CD14-positive monocyte (primary cell): ENCODE results near the gene RANBP1. TPM values are rescaled to one million over a fixed set of nuclear protein-coding genes. Genes with fewer than 3 reads are reported as not detected.

Source experiments
- DNase-seq, 3 donors: peaks; one replicate each; pipeline ENCODE4 v3.0.0-alpha.2; 2011 to 2022
- H2AFZ ChIP-seq: 2 replicates; pipeline ENCODE4 v1.6.0; 2012; ENCODE audit warnings: mild to moderate bottlenecking, low read depth, low read length, inconsistent platforms; ENCODE audit not compliant: insufficient read depth, poor library complexity, severe bottlenecking
- H3K27ac ChIP-seq, 2 donors: 1 replicate in 1 of 2; 2 replicates in 1 of 2; pipeline ENCODE4 v1.5.1; 2012 to 2013; ENCODE audit warnings: low read length in 2 of 2, control low read depth in 1 of 2, inconsistent platforms in 1 of 2, low read depth in 1 of 2, mild to moderate bottlenecking in 1 of 2
- H3K27me3 ChIP-seq, 2 donors: one replicate each; pipeline versions ENCODE4 v1.6.0 to v1.6.1; 2011 to 2013; ENCODE audit warnings: low read length in 2 of 2; ENCODE audit not compliant: control insufficient read depth in 2 of 2, insufficient read depth in 2 of 2
- H3K36me3 ChIP-seq, 2 donors: replicated peaks in 1 of 2; 1 replicate in 1 of 2; 2 replicates in 1 of 2; pipeline versions ENCODE4 v1.5.1 to v1.6.1; 2012 to 2013; ENCODE audit warnings: low read length in 2 of 2, control low read depth in 1 of 2, inconsistent platforms in 1 of 2, mild to moderate bottlenecking in 1 of 2; ENCODE audit not compliant: insufficient read depth in 2 of 2, control insufficient read depth in 1 of 2
- H3K4me1 ChIP-seq, 2 donors: 1 replicate in 1 of 2; 2 replicates in 1 of 2; pipeline versions ENCODE4 v1.5.1 to v1.6.1; 2012 to 2013; ENCODE audit warnings: low read length in 2 of 2, control low read depth in 1 of 2, inconsistent platforms in 1 of 2, mild to moderate bottlenecking in 1 of 2, moderate library complexity in 1 of 2; ENCODE audit not compliant: insufficient read depth in 2 of 2, control insufficient read depth in 1 of 2
- H3K4me2 ChIP-seq: replicated peaks from 2 replicates; pipeline ENCODE3; 2012; ENCODE audit warnings: low read length, moderate library complexity, mild to moderate bottlenecking; ENCODE audit not compliant: poor library complexity, severe bottlenecking; ENCODE audit errors: extremely low read depth
- H3K4me3 ChIP-seq, 3 experiments: fragments of 200-600 bp in 1 of 3; sonication (generic) in 1 of 3; replicated peaks in 1 of 3; 1 replicate in 2 of 3; 2 replicates in 1 of 3; pipeline ENCODE4 v1.5.1; 2011 to 2013; ENCODE audit warnings: low read length in 3 of 3, mild to moderate bottlenecking in 3 of 3, control low read depth in 2 of 3, low read depth in 2 of 3, inconsistent platforms in 1 of 3, moderate library complexity in 1 of 3
- H3K79me2 ChIP-seq: 2 replicates; pipeline ENCODE4 v1.6.0; 2012; ENCODE audit warnings: mild to moderate bottlenecking, control low read depth, inconsistent platforms, low read length, moderate library complexity; ENCODE audit not compliant: insufficient read depth
- H3K9ac ChIP-seq: 2 replicates; pipeline ENCODE4 v1.6.0; 2017; ENCODE audit warnings: low read length, mild to moderate bottlenecking; ENCODE audit not compliant: insufficient read depth, poor library complexity, severe bottlenecking
- H3K9me3 ChIP-seq, 2 donors: replicated peaks in 1 of 2; 1 replicate in 1 of 2; 2 replicates in 1 of 2; pipeline versions ENCODE4 v1.5.1 to v1.6.1; 2012 to 2013; ENCODE audit warnings: low read length in 2 of 2, control low read depth in 1 of 2; ENCODE audit not compliant: control insufficient read depth in 1 of 2, insufficient read depth in 1 of 2
- H4K20me1 ChIP-seq: 2 replicates; pipeline ENCODE4 v1.6.0; 2012; ENCODE audit warnings: mild to moderate bottlenecking, low read length, control low read depth, moderate library complexity; ENCODE audit not compliant: insufficient read depth
- H3K27ac Mint-ChIP-seq, 7 donors: one replicate each; pipeline ENCODE4 v1.8.0; 2020; ENCODE audit warnings: mild to moderate bottlenecking in 7 of 7, mixed read lengths in 7 of 7, moderate library complexity in 6 of 7, inconsistent platforms in 2 of 7
- H3K27me3 Mint-ChIP-seq, 3 donors: one replicate each; pipeline ENCODE4 v1.8.0; 2021 to 2022; ENCODE audit warnings: low read depth in 3 of 3, mild to moderate bottlenecking in 3 of 3, mixed read lengths in 3 of 3, moderate library complexity in 3 of 3, inconsistent platforms in 1 of 3
- H3K36me3 Mint-ChIP-seq, 2 donors: one replicate each; pipeline ENCODE4 v1.8.0; 2020; ENCODE audit warnings: mixed read lengths in 2 of 2, inconsistent platforms in 1 of 2, mild to moderate bottlenecking in 1 of 2
- H3K4me1 Mint-ChIP-seq: one replicate; pipeline ENCODE4 v1.8.0; 2020; ENCODE audit warnings: mild to moderate bottlenecking, mixed read lengths
- H3K4me3 Mint-ChIP-seq, 2 donors: one replicate each; pipeline ENCODE4 v1.8.0; 2020; ENCODE audit warnings: mild to moderate bottlenecking in 2 of 2, mixed read lengths in 2 of 2, moderate library complexity in 1 of 2
- H3K9me3 Mint-ChIP-seq, 7 donors: one replicate each; pipeline ENCODE4 v1.8.0; 2020 to 2022; ENCODE audit warnings: mixed read lengths in 7 of 7, mild to moderate bottlenecking in 6 of 7, moderate library complexity in 6 of 7, inconsistent platforms in 2 of 7
- WGBS: methylation state at CpG from one replicate; pipeline ENCODE4 v1.1.5; 2013; ENCODE audit warnings: missing lambda C conversion rate; ENCODE audit not compliant: insufficient coverage; 5-methylcytosine and 5-hydroxymethylcytosine counted together
- intact Hi-C, 2 donors: fragments of 100-400 bp; cut with micrococcal nuclease; formaldehyde crosslinking; loops; one replicate each; pipeline versions ENCODE4 v1.15.0 to v1.15.1; 2023
- polyA plus RNA-seq, 3 donors: library from polyadenylated mRNA; depleted of rRNA in 1 of 3; unstranded in 2 of 3; stranded (reverse) in 1 of 3; fragments of 300-500 nt in 2 of 3; fragments of >200 nt in 1 of 3; fragmentation: Illumina TruSeq in 2 of 3; gene quantifications; 1 replicate in 2 of 3; 2 replicates in 1 of 3; pipeline ENCODE4 v1.2.3, GENCODE V29; 2012 to 2021
- TF ChIP-seq, protein P1 (sequence below): fragments of 200-600 bp; IDR thresholded peaks from one replicate; pipeline ENCODE4 v1.8.0; 2022; ENCODE audit warnings: antibody characterized with exemption, mild to moderate bottlenecking

RANBP1 gene
- polyA plus RNA-seq, 3 donors = 45.0 to 52.3 (median 47.4) TPM

DNA sequence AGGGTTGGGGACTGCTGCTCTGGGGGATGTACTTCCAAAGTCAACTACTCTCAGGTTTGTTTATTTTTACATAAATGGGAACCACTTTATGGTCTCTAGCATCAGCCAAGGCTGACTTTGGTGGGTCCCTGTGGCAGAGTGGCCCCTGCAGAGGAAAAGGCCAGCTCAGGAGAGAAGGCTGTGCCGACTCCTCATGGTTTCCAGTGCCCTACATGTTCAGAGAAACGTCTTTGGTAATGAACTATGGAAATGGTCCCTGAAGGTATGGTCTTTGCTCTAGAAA, 12.7 kb downstream of the RANBP1 start:
- Mint-ChIP-seq H3K4me3 (no peak overlapping the region), H3K27me3 (no peaks in the 10 kb centered on the region), H3K27ac (peak overlapping the region in 1 of 7 donors; percentile 30), H3K9me3 (no peaks in the 10 kb centered on the region), H3K4me1 (peaks cover 13% of the 10 kb centered on the region), H3K36me3 (peaks cover 31 to 47% of the 10 kb centered on the region in 2 donors)
- Histone ChIP-seq H2AFZ (no peak overlapping the region), H3K27ac (peak overlapping the region in 1 of 2 donors; percentile 5), H3K4me3 (no peak overlapping the region), H3K79me2 (peaks cover 17% of the 10 kb centered on the region), H3K9me3 (no peaks in the 10 kb centered on the region), H3K4me2 (no peak overlapping the region), H3K36me3 (peaks cover 23 to 38% of the 10 kb centered on the region in 2 donors), H3K27me3 (no peaks in the 10 kb centered on the region), H3K4me1 (peaks cover 15 to 23% of the 10 kb centered on the region in 2 donors), H3K9ac (no peak overlapping the region), H4K20me1 (peaks cover 23% of the 10 kb centered on the region)
- intact Hi-C loops = loop anchor here in 1 of 2 donors (5.0 kb wide), 1 partner anchor 156 kb away; no protein-coding TSS in a partner anchor
- TF ChIP-seq, protein P1, sequence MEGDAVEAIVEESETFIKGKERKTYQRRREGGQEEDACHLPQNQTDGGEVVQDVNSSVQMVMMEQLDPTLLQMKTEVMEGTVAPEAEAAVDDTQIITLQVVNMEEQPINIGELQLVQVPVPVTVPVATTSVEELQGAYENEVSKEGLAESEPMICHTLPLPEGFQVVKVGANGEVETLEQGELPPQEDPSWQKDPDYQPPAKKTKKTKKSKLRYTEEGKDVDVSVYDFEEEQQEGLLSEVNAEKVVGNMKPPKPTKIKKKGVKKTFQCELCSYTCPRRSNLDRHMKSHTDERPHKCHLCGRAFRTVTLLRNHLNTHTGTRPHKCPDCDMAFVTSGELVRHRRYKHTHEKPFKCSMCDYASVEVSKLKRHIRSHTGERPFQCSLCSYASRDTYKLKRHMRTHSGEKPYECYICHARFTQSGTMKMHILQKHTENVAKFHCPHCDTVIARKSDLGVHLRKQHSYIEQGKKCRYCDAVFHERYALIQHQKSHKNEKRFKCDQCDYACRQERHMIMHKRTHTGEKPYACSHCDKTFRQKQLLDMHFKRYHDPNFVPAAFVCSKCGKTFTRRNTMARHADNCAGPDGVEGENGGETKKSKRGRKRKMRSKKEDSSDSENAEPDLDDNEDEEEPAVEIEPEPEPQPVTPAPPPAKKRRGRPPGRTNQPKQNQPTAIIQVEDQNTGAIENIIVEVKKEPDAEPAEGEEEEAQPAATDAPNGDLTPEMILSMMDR = no peak
- WGBS = 78% methylated on average over 2 of the region's 2 CpGs
- DNase-seq = no peak

DNA sequence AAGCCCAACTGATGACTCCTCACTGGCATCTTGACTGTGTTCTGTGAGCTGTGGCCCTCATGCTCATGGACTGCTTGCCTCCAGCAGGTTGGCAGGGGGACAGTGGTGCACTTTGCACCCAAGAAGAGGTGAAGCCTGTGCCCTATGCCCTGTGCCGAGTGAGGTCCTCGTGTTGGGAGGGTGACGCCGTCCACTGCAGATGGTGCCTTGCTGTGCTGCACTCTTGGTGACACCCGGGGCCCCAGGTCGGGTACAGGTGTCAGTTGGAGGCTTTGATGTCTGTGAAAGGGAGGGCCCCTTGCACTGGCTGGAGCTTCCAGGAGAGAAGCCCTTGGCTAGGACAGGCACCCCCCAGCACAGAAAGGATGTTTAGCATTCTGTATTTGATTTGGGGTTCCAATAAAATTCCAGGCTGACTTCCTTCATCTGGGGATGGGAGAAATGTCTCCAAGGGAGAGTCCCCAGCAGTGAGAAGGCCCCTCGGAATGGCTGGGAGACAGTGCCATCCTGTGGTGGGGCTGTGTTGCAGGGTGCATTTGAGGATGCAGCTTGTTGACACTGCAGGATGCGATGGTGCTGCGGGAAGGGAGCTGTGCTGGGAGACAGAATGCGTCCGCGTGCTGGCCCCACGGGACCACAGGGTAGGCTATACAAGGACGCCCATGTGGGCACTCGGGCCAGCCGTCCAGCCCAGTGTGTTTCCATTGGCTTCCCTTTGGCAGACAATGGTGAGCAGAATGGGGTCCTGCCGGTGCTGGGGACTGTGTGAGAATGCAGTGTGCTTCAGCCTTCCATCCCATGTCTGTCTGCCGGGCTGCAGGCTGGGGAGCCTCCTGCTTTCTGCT, 13.2 kb downstream of the RANBP1 start:
- no peaks in the 10 kb centered on the region for H3K9me3 ChIP-seq
- Mint-ChIP-seq H3K27me3 (no peaks in the 10 kb centered on the region), H3K4me1 (peaks cover 17% of the 10 kb centered on the region), H3K4me3 (peak overlapping the region in 1 of 2 donors; percentile 27), H3K9me3 (no peaks in the 10 kb centered on the region), H3K27ac (peak overlapping the region in 1 of 7 donors; percentile 30), H3K36me3 (peaks cover 29 to 41% of the 10 kb centered on the region in 2 donors)
- H3K4me1 ChIP-seq = peaks cover 15 to 27% of the 10 kb centered on the region in 2 donors
- no peak overlapping the region for H3K4me2 ChIP-seq
- no peaks in the 10 kb centered on the region for H3K27me3 ChIP-seq
- peak overlapping the region in 1 of 2 donors; percentile 5 for H3K27ac ChIP-seq
- no peak overlapping the region for H3K9ac ChIP-seq
- intact Hi-C loops = loop anchor here in 1 of 2 donors (5.0 kb wide), 1 partner anchor 157 kb away; no protein-coding TSS in a partner anchor
- no peak overlapping the region for H2AFZ ChIP-seq
- TF ChIP-seq, protein P1 = peak; percentile 27
- peaks cover 20 to 32% of the 10 kb centered on the region in 2 donors for H3K36me3 ChIP-seq
- H3K79me2 ChIP-seq = peaks cover 18% of the 10 kb centered on the region
- peaks cover 23% of the 10 kb centered on the region for H4K20me1 ChIP-seq
- WGBS = 56% methylated on average over 17 of the region's 18 CpGs
- H3K4me3 ChIP-seq = no peak overlapping the region
- DNase-seq = peak in 1 of 3 donors; percentile 20
